MCF 10A (cell line): ENCODE data around the gene RGS10. TPM values are rescaled to one million over a fixed set of nuclear protein-coding genes. Genes with fewer than 3 reads are reported as not detected.

Experiments used
- BruUV-seq: library from RNA; stranded (reverse); fragments of 400-500 nt; replicated peaks from 2 replicates; lab custom pipeline; 2021; lab: Mats Ljungman, UMichigan
- CTCF ChIA-PET: fragments of 300-600 bp; sonication (Branson Sonifier 250); formaldehyde crosslinking; extraction: SDS; loops from one replicate; lab custom pipeline; 2021; ENCODE audit warnings: antibody characterized with exemption, inconsistent platforms; lab: Yijun Ruan, JAX
- POLR2A ChIA-PET: fragments of 300-600, 350-650 bp; sonication (Branson Sonifier 250); formaldehyde crosslinking; extraction: SDS; loops from one replicate; lab custom pipeline; 2020; ENCODE audit warnings: antibody characterized with exemption, inconsistent platforms; lab: Yijun Ruan, JAX
- DNase-seq: peaks from one replicate; pipeline ENCODE4 v3.0.0-alpha.2; 2018; ENCODE audit not compliant: unreplicated experiment
- H3K27ac Mint-ChIP-seq: one replicate; pipeline ENCODE4 v1.8.0; 2022; ENCODE audit warnings: mild to moderate bottlenecking, low read depth, mixed read lengths; ENCODE audit not compliant: unreplicated experiment
- H3K27me3 Mint-ChIP-seq: one replicate; pipeline ENCODE4 v1.8.0; 2022; ENCODE audit warnings: mixed read lengths; ENCODE audit not compliant: insufficient read depth, unreplicated experiment
- H3K36me3 Mint-ChIP-seq: one replicate; pipeline ENCODE4 v1.8.0; 2022; ENCODE audit warnings: mild to moderate bottlenecking, moderate library complexity, mixed read lengths; ENCODE audit not compliant: insufficient read depth, unreplicated experiment
- H3K4me1 Mint-ChIP-seq: one replicate; pipeline ENCODE4 v1.8.0; 2022; ENCODE audit warnings: mixed read lengths; ENCODE audit not compliant: insufficient read depth, unreplicated experiment
- H3K4me3 Mint-ChIP-seq: one replicate; pipeline ENCODE4 v1.8.0; 2022; ENCODE audit warnings: mild to moderate bottlenecking, moderate library complexity, mixed read lengths; ENCODE audit not compliant: unreplicated experiment
- H3K9me3 Mint-ChIP-seq: one replicate; pipeline ENCODE4 v1.8.0; 2022; ENCODE audit warnings: mixed read lengths; ENCODE audit not compliant: unreplicated experiment
- intact Hi-C: fragments of 100-400 bp; cut with micrococcal nuclease; formaldehyde crosslinking; loops from 2 replicates; pipeline ENCODE4 v1.14.1; 2022
- total RNA-seq: library from RNA; stranded (reverse); gene quantifications from 2 replicates; pipeline ENCODE4 v1.2.3, GENCODE V29; 2022
- TF ChIP-seq, protein P1 (sequence below): fragments of 200-600 bp; IDR thresholded peaks from one replicate; pipeline ENCODE4 v1.8.0; 2022; ENCODE audit warnings: antibody characterized with exemption, mild to moderate bottlenecking; ENCODE audit not compliant: unreplicated experiment

The RGS10 gene
- total RNA-seq, 1 experiment from 2014 or later = 26.0 TPM

DNA sequence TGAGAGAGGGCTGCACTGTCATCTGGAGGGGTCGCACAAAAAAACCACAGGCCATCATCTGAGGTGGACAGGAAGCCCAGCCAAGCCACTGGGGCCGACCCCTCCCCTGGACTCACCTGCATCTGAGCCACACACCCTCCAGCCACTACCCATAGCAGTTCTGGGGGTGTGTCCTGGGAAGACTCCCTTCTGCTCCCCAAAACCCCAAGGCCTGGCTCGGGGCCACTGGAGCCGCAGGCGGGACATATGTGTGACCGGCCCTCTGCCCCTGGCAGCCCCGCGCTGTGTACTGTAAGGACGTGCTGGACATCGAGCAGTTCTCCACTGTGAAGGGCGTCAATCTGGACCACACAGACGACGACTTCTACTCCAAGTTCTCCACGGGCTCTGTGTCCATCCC is 90.1 kb downstream of the RGS10 start:
- no peak for DNase-seq
- Mint-ChIP-seq H3K27ac (no peak overlapping the region), H3K4me3 (no peak overlapping the region), H3K4me1 (peaks cover 11% of the 10 kb centered on the region), H3K36me3 (no peaks in the 10 kb centered on the region), H3K9me3 (no peaks in the 10 kb centered on the region), H3K27me3 (no peaks in the 10 kb centered on the region)
- TF ChIP-seq, protein P1, sequence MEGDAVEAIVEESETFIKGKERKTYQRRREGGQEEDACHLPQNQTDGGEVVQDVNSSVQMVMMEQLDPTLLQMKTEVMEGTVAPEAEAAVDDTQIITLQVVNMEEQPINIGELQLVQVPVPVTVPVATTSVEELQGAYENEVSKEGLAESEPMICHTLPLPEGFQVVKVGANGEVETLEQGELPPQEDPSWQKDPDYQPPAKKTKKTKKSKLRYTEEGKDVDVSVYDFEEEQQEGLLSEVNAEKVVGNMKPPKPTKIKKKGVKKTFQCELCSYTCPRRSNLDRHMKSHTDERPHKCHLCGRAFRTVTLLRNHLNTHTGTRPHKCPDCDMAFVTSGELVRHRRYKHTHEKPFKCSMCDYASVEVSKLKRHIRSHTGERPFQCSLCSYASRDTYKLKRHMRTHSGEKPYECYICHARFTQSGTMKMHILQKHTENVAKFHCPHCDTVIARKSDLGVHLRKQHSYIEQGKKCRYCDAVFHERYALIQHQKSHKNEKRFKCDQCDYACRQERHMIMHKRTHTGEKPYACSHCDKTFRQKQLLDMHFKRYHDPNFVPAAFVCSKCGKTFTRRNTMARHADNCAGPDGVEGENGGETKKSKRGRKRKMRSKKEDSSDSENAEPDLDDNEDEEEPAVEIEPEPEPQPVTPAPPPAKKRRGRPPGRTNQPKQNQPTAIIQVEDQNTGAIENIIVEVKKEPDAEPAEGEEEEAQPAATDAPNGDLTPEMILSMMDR = no peak
- no TSS peak for BruUV-seq
- POLR2A ChIA-PET = no interaction called here
- CTCF ChIA-PET = interaction anchor here (0.7 kb wide), 1 partner anchor 8 kb away, joined by 3 read pairs; no protein-coding TSS in a partner anchor
- intact Hi-C loops = no loop called here

GRCh38 chr10:119451300-119451896 is 91.1 kb downstream of the RGS10 start:
- intact Hi-C loops = no loop called here
- H3K9me3 Mint-ChIP-seq = no peaks in the 10 kb centered on the region
- no peak overlapping the region for H3K27ac Mint-ChIP-seq
- H3K4me1 Mint-ChIP-seq = peaks cover 11% of the 10 kb centered on the region
- ChIA-PET CTCF (interaction anchor here (0.6 to 0.8 kb wide), 2 partner anchors 9 to 252 kb away, joined by 3 read pairs; no protein-coding TSS in a partner anchor), POLR2A (no interaction called here)
- no peaks in the 10 kb centered on the region for H3K36me3 Mint-ChIP-seq
- TF ChIP-seq, protein P1 = no peak
- DNase-seq = no peak
- no TSS peak for BruUV-seq
- H3K4me3 Mint-ChIP-seq = no peak overlapping the region
- H3K27me3 Mint-ChIP-seq = no peaks in the 10 kb centered on the region

DNA sequence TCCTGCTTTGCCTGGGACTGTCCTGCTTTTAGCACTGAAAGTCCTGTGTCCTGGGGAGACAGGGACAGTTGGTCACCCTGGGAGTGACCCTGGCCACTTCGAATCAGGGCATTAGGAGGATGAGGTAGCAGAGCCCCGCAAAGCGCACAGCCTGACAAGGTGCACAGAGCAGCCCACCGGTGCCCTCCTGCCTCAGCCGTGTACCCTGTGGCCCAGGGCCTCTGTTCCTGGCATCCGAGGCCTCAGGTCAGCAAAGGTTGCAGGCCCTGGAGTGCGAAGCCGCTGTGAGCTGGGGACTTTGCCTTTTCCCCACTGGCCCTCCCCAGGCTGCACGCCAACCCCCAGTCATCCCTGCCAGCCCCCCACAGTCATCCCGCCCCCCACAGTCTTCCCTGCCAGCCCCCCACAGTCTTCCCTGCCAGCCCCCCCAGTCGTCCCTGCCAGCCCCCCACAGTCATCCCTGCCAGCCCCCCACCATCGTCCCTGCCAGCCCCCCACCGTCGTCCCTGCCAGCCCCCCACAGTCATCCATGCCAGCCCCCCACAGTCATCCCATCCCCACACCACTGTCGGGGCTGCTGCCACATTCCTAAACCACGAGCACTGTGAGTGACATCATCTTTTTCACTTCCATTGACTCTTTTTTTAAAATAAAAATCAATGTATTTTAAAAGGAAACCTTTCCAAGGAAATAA is 91.8 kb downstream of the RGS10 start:
- Mint-ChIP-seq H3K27me3 (no peaks in the 10 kb centered on the region), H3K4me3 (no peak overlapping the region), H3K27ac (peak overlapping the region; percentile 78), H3K9me3 (no peaks in the 10 kb centered on the region), H3K4me1 (peaks cover 11% of the 10 kb centered on the region), H3K36me3 (no peaks in the 10 kb centered on the region)
- no TSS peak for BruUV-seq
- POLR2A ChIA-PET = no interaction called here
- CTCF ChIA-PET = interaction anchor here (2.3 kb wide), 1 partner anchor 252 kb away, joined by 6 read pairs; no protein-coding TSS in a partner anchor
- TF ChIP-seq, protein P1 = no peak
- intact Hi-C loops = no loop called here
- DNase-seq = no peak

Other genes starting within 250 kb of the RGS10 start
- 117 and 149 TPM in 2 replicates for gene TIAL1, start 54.2 kb upstream of the RGS10 start, total RNA-seq
- 53.7 and 55.2 TPM in 2 replicates for gene BAG3, start 108.7 kb upstream of the RGS10 start, total RNA-seq
- 10.3 and 14.9 TPM in 2 replicates for gene INPP5F, start 183.3 kb upstream of the RGS10 start, total RNA-seq